ENCODE data around the gene CCDC117.
A peak's percentile ranks its signal among the peaks of the same experiment; 100 is the strongest.
"Not testable (repeated sequence)": the region's sequence is repeated elsewhere in the genome, so short reads cannot be mapped to it uniquely, and the experiment has no call there.

CCDC117 gene, protein sequence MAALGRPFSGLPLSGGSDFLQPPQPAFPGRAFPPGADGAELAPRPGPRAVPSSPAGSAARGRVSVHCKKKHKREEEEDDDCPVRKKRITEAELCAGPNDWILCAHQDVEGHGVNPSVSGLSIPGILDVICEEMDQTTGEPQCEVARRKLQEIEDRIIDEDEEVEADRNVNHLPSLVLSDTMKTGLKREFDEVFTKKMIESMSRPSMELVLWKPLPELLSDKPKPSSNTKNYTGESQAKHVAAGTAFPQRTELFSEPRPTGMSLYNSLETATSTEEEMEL

DNA sequence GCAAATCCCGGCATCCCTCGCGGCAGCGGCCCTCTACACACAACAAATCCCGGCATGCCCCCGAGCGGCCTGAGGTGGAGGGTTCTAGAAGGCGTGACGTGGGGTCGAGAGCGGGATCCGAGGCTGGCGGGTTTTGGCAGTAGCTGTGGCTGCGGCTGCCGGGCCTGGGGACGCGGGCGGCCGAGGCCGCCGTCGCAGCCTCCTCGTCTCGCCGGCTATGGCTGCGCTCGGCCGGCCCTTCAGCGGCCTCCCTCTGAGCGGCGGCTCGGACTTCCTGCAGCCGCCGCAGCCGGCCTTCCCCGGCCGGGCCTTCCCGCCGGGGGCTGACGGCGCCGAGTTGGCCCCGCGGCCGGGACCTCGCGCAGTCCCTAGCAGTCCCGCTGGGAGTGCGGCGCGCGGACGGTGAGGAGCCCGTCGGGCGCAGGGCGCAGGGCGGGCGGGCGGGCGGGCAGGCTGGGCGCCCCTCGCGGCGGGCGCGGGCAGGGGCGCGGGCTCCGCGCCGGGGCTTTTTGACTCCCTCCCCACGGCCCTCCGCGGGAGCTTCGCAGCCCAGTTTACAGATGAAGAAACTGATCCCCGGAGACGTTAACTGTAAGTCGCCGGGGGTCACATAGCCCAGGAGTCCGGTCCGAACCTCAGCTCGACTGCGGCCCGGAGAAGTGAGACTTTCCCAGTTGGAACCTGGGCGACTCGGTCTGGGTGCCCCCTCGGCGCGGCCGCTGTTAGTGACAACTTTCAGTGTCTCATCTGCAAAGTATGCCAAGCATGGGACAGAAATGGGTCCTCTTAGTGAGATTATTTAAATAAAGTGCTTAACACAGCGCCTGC lies at the start of gene CCDC117:
Gene CCDC117, plus strand, starts transcription at position 63 of the 828 bp plus-strand sequence. Its CDS starts 155 bp downstream, at position 218.
- Histone ChIP-seq H3K4me3 (ENCODE audit: low read length) (peak within 1 kb of the TSS; percentile 85), H3K36me3 (ENCODE audit: insufficient read depth, low read length) (peaks cover 20% of the 10 kb centered on the region), H3K27me3 (ENCODE audit: insufficient read depth, low read length) (no peaks in the 10 kb centered on the region), H3K9me3 (ENCODE audit: low read length) (peaks cover 2% of the 10 kb centered on the region), H2AFZ (ENCODE audit: low read depth, low read length) (peak within 1 kb of the TSS; percentile 80), H3K4me1 (ENCODE audit: insufficient read depth, low read length) (peaks cover 5% of the 10 kb centered on the region)

DNA sequence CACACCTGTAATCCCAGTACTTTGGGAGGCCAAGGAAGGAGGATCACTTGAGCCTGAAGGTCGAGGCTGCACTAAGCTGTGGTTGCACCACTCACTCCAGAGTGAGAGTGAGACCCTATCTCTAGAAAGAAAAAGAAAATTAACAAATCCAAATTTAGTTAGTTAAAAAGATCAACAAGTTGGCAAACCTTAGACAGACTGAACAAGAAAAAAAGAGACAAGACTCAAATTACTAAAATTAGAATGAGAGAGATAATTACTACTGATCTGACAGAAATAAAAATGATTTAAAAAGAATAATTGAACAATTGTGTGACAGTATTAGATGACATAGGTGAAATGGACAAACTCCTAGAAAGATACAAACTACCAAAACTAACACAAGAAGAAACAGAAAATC lies 44.5 kb upstream of the CCDC117 start:
- Histone ChIP-seq H3K36me3 (ENCODE audit: insufficient read depth, low read length) (peaks cover 25% of the 10 kb centered on the region), H3K9me3 (ENCODE audit: low read length) (no peaks in the 10 kb centered on the region), H3K27me3 (ENCODE audit: insufficient read depth, low read length) (no peaks in the 10 kb centered on the region), H2AFZ (ENCODE audit: low read depth, low read length) (no peak overlapping the region), H3K4me3 (ENCODE audit: low read length) (no peak overlapping the region), H3K4me1 (ENCODE audit: insufficient read depth, low read length) (no peaks in the 10 kb centered on the region)

DNA sequence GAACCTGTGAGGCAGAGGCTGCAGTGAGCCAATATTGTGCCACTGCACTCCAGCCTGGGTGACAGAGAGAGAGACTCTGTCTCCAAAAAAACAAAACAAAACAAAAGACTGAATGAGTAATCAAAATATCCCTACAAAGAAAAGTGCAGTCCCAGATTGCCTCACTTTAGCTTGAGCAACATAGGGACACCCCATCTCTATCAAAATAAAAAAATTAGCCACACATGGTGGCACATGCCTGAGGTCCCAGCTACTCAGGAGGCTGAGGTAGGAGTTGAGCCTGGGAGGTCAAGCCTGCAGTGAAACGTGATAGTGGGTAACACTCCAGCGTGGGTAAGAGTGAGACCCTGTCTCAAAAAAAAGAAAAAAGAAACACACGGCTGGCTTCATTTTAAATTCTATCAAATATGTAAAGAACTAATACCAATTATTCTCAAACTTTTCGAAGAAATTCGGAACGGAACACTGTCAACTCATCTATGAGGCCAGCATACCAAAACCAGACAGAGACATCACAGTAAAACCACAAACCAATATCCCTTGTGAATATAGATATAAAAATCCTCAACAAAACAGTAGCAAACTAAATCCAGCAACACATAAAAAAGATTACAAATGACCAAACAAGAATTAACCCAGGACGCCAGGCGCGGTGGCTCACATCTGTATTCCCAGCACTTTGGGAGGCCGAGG lies 43.7 kb upstream of the CCDC117 start:
- no peaks in the 10 kb centered on the region for H3K9me3 ChIP-seq (ENCODE audit: low read length)
- H2AFZ ChIP-seq (ENCODE audit: low read depth, low read length), result no peak overlapping the region
- H3K4me3 ChIP-seq (ENCODE audit: low read length), result no peak overlapping the region
- H3K4me1 ChIP-seq (ENCODE audit: insufficient read depth, low read length), result no peaks in the 10 kb centered on the region
- H3K36me3 ChIP-seq (ENCODE audit: insufficient read depth, low read length), result peaks cover 23% of the 10 kb centered on the region
- no peaks in the 10 kb centered on the region for H3K27me3 ChIP-seq (ENCODE audit: insufficient read depth, low read length)

DNA sequence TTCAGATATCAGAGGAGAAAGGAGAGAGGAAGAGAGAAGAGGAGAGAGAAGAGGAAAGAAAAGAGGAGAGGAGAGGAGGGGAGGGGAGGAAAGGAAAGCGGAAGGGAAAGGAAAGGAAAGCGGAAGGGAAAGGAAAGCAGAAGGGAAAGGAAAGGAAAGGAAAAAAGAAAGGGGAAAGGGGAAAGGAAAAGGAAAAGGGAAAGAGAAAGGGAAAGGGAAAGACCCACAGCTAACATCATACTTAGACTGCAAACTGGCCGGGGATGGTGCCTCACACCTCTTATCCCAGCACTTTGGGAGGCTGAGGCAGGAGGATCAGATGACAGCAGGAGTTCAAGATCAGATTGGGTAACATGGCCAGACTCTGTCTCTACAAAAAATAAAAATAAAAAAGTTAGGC lies 42.3 kb upstream of the CCDC117 start:
- no peak overlapping the region for H2AFZ ChIP-seq (ENCODE audit: low read depth, low read length)

DNA sequence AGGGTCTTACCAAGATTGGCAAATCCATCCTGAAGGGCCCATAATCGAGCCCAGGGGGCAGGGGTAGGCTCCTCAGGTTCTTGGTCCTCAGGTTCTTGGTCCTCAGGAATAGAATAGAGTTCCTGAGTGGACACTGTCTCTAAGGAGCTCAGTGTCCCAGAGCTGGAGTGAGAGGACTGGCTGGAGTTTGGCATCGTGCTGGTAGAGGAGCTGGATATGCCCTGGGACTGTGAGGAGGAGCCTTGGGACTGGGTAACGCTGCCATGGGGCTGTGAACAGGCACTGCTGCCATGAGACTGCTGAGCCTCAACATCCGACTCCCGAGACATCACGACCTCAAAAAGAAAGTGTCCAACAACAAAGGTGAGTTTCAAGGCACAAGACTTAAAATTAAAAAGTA lies 38.1 kb upstream of the CCDC117 start:
- peaks cover 16% of the 10 kb centered on the region for H3K36me3 ChIP-seq (ENCODE audit: insufficient read depth, low read length)
- H3K27me3 ChIP-seq (ENCODE audit: insufficient read depth, low read length), result no peaks in the 10 kb centered on the region
- H3K9me3 ChIP-seq (ENCODE audit: low read length), result no peaks in the 10 kb centered on the region
- H3K4me3 ChIP-seq (ENCODE audit: low read length), result no peak overlapping the region
- no peak overlapping the region for H2AFZ ChIP-seq (ENCODE audit: low read depth, low read length)
- no peaks in the 10 kb centered on the region for H3K4me1 ChIP-seq (ENCODE audit: insufficient read depth, low read length)

More for the DNA sequence above, 42.3 kb upstream of the CCDC117 start:
- Histone ChIP-seq H3K9me3 (ENCODE audit: low read length) (no peaks in the 10 kb centered on the region), H3K4me3 (ENCODE audit: low read length) (no peak overlapping the region), H3K27me3 (ENCODE audit: insufficient read depth, low read length) (no peaks in the 10 kb centered on the region), H3K36me3 (ENCODE audit: insufficient read depth, low read length) (peaks cover 22% of the 10 kb centered on the region), H3K4me1 (ENCODE audit: insufficient read depth, low read length) (no peaks in the 10 kb centered on the region)

DNA sequence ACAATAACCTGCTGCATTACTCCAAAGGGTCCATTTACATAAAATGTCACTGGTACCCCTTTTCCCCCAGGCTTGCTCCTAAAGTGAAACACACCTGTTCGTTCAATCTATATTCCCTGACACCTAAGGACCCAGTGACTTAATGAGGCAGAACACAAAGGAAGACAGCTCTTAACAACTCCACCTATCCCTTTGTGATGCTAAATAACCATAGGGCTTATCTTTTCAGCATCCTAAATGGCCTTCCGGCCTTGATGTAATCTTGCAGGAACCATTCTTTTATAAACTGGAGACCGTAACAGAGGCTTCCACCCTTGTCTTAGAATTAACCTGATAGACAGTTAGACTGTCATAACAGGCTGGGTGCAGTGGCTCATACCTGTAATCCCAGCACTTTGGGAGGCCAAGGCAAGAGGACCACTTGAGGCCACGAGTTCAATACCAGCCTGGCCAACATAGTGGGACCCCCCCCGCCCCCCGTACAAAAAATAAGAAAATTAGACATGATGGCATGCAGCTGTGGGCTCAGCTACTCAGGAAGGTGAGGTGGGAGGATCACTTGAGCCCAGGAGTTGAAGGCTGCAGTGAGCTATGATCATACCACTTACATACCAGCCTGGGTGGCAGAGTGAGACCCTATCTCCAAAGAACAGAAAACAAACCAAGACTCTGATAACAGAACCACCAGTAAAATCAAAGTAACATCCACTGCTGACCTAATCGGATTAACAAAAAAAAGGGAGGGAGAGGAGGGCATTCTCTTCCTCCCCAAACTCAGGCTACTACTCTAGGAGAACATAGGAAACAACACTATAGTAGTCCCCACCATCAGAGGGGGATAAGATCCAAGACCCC lies 36.0 kb upstream of the CCDC117 start:
- H3K4me3 ChIP-seq (ENCODE audit: low read length), result no peak overlapping the region
- H3K27me3 ChIP-seq (ENCODE audit: insufficient read depth, low read length), result no peaks in the 10 kb centered on the region
- H3K36me3 ChIP-seq (ENCODE audit: insufficient read depth, low read length), result peaks cover 12% of the 10 kb centered on the region
- no peaks in the 10 kb centered on the region for H3K9me3 ChIP-seq (ENCODE audit: low read length)
- no peak overlapping the region for H2AFZ ChIP-seq (ENCODE audit: low read depth, low read length)
- no peaks in the 10 kb centered on the region for H3K4me1 ChIP-seq (ENCODE audit: insufficient read depth, low read length)

- H3K4me1 ChIP-seq (ENCODE audit: insufficient read depth, low read length), result peaks cover under 1% of the 10 kb centered on the region
- H2AFZ ChIP-seq (ENCODE audit: low read depth, low read length), result no peak overlapping the region
- no peaks in the 10 kb centered on the region for H3K27me3 ChIP-seq (ENCODE audit: insufficient read depth, low read length)
- peaks cover 8% of the 10 kb centered on the region for H3K36me3 ChIP-seq (ENCODE audit: insufficient read depth, low read length)
- no peak overlapping the region for H3K4me3 ChIP-seq (ENCODE audit: low read length)
- no peaks in the 10 kb centered on the region for H3K9me3 ChIP-seq (ENCODE audit: low read length)
Measured at GRCh38 chr22:28737701-28738100, 34.8 kb upstream of the CCDC117 start.

DNA sequence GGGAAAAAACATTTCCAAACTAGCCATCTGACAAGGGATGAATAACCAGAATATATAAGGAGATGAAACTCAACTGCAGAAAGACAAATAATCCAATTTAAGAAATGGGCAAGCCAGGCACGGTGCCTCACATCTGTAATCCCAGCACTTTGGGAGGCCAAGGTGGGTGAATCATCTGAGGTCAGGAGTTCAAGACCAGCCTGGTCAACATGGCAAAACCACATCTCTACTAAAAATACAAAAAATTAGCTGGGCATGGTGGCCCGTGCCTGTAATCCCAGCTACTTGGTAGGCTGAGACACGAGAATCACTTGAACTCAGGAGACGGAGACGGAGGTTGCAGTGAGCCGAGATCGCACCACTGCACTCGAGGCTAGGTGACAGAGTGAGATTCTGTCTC lies 33.6 kb upstream of the CCDC117 start:
- not testable (repeated sequence) for H2AFZ ChIP-seq (ENCODE audit: low read depth, low read length)

GRCh38 chr22:28741200-28741784 lies 31.2 kb upstream of the CCDC117 start:
- no peaks in the 10 kb centered on the region for H3K27me3 ChIP-seq (ENCODE audit: insufficient read depth, low read length)
- peak overlapping the region; percentile 65 for H3K4me3 ChIP-seq (ENCODE audit: low read length)
- H3K9me3 ChIP-seq (ENCODE audit: low read length), result no peaks in the 10 kb centered on the region
- peaks cover 12% of the 10 kb centered on the region for H3K4me1 ChIP-seq (ENCODE audit: insufficient read depth, low read length)
- peaks cover 20% of the 10 kb centered on the region for H3K36me3 ChIP-seq (ENCODE audit: insufficient read depth, low read length)
- H2AFZ ChIP-seq (ENCODE audit: low read depth, low read length), result peak overlapping the region; percentile 68

More for the DNA sequence above, 33.6 kb upstream of the CCDC117 start:
- not testable (repeated sequence) for H3K36me3 ChIP-seq (ENCODE audit: insufficient read depth, low read length); H3K27me3 ChIP-seq (ENCODE audit: insufficient read depth, low read length); H3K9me3 ChIP-seq (ENCODE audit: low read length); H3K4me3 ChIP-seq (ENCODE audit: low read length)
- peaks cover 11% of the 10 kb centered on the region for H3K4me1 ChIP-seq (ENCODE audit: insufficient read depth, low read length)

GRCh38 chr22:28741785-28742561 lies 30.5 kb upstream of the CCDC117 start, which contains the start of the genes CHEK2 and HSCB:
Gene CHEK2, minus strand, starts transcription at chr22:28741820. Its CDS starts 7,099 bp downstream, at chr22:28734721.
Gene HSCB, plus strand, starts transcription at chr22:28742039. Its CDS starts 57 bp downstream, at chr22:28742096.
- peak within 1 kb of the TSS; percentile 68 for H2AFZ ChIP-seq (ENCODE audit: low read depth, low read length)
- H3K9me3 ChIP-seq (ENCODE audit: low read length), result no peaks in the 10 kb centered on the region
- peak within 1 kb of the TSS; percentile 65 for H3K4me3 ChIP-seq (ENCODE audit: low read length)
- H3K4me1 ChIP-seq (ENCODE audit: insufficient read depth, low read length), result peaks cover 12% of the 10 kb centered on the region
- peaks cover 25% of the 10 kb centered on the region for H3K36me3 ChIP-seq (ENCODE audit: insufficient read depth, low read length)
- H3K27me3 ChIP-seq (ENCODE audit: insufficient read depth, low read length), result no peaks in the 10 kb centered on the region

- Histone ChIP-seq H3K4me1 (ENCODE audit: insufficient read depth, low read length) (peaks cover 12% of the 10 kb centered on the region), H3K4me3 (ENCODE audit: low read length) (peak overlapping the region; percentile 65), H3K9me3 (ENCODE audit: low read length) (no peaks in the 10 kb centered on the region), H2AFZ (ENCODE audit: low read depth, low read length) (peak overlapping the region; percentile 68), H3K27me3 (ENCODE audit: insufficient read depth, low read length) (no peaks in the 10 kb centered on the region), H3K36me3 (ENCODE audit: insufficient read depth, low read length) (peaks cover 31% of the 10 kb centered on the region)
Measured at GRCh38 chr22:28742562-28742962, 29.9 kb upstream of the CCDC117 start.

Data from neuron (in vitro differentiated cells).